Activated effector memory CD4-positive, alpha-beta T cell treated with anti-CD3 and anti-CD28 coated beads, Interleukin-2, amount 50 U/mL, for 16 hours (primary cell): Measurements from ENCODE around the gene ZCCHC17.
"Not testable (repeated sequence)": the region's sequence is repeated elsewhere in the genome, so short reads cannot be mapped to it uniquely, and the experiment has no call there.

Experiments
- DNase-seq: peaks from one replicate; pipeline ENCODE4 v3.0.0-alpha.2; 2020

The ZCCHC17 gene

GRCh38 chr1:31371121-31371959, 74.5 kb downstream of the ZCCHC17 start:
- DNase-seq = no peak

DNA sequence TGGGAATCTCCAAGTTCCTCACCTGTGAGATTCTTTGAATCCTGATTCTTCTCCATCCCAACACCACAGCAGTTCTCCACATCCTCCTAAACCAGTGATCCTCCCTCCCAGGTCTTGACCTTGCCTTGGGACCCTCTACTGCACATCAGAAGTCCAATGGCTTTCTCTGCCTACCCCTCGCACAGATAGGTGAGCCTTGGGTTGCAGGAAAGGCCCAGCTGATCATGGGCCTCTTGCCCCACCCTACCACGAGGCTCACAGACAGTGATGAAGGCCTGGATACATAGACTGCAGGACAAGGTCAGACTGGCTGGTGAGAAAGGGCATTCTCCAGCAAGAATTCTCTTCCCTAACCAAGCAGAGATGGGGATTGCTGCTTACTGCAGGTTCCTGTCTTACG, 75.2 kb downstream of the ZCCHC17 start:
- DNase-seq = no peak

- DNase-seq = no peak
Observed at GRCh38 chr1:31372751-31373055, 75.9 kb downstream of the ZCCHC17 start.

- DNase-seq = no peak
Observed at GRCh38 chr1:31373056-31373896, 76.4 kb downstream of the ZCCHC17 start, which contains the start of gene FABP3. FABP3 (minus strand) TSS chr1:31373076; CDS start chr1:31373014, 62 bp downstream.

- DNase-seq = no peak
Observed at GRCh38 chr1:31373897-31374486, 77.2 kb downstream of the ZCCHC17 start.

GRCh38 chr1:31374511-31375196, 77.8 kb downstream of the ZCCHC17 start:
- no peak for DNase-seq

- no peak for DNase-seq
Observed at GRCh38 chr1:31376375-31377134, 79.7 kb downstream of the ZCCHC17 start.

DNA sequence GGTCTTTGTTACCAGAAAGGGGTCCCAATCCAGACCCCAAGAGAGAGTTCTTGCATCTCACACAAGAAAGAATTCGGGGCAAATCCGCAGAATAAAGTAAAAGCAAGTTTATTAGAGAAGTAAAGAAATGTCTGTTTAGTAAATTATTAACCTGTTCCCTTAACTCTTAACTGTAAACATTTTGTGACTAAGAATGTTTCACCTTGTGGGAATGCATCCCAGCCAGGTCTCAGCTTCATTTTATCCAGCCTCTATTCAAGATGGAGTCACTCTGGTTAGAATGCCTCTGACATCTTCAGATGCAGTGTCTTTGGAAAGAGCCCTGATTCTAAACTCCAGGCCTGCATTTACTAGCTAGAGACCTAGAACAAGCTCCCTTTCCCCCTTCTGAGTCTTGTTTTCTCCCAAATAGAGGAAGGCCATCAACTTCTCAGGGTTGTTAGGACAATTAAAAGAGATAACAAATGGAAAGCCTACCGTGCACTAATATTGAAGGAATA, 80.6 kb downstream of the ZCCHC17 start:
- no peak for DNase-seq

GRCh38 chr1:31378001-31378400, 81.2 kb downstream of the ZCCHC17 start:
- DNase-seq = no peak

DNA sequence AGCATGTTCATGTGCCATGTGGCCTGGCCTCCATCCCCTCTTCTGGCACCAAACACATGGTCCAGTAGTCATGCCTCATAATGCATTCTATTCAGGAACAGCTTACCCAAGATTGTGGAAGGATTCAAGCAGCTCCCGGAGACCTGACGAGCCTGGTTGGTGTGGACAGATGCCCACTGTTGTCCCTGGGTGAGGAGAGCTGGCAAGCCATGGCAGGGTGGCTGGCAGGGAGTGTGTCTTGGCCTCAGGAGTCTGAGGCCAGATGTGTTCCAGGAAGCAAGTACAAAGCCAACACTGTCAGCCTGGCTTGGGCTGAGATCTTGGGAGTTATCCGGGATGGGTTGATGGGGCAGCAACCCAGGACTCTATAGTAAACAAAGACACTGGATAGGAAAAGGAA, 83.3 kb downstream of the ZCCHC17 start:
- DNase-seq = no peak

DNA sequence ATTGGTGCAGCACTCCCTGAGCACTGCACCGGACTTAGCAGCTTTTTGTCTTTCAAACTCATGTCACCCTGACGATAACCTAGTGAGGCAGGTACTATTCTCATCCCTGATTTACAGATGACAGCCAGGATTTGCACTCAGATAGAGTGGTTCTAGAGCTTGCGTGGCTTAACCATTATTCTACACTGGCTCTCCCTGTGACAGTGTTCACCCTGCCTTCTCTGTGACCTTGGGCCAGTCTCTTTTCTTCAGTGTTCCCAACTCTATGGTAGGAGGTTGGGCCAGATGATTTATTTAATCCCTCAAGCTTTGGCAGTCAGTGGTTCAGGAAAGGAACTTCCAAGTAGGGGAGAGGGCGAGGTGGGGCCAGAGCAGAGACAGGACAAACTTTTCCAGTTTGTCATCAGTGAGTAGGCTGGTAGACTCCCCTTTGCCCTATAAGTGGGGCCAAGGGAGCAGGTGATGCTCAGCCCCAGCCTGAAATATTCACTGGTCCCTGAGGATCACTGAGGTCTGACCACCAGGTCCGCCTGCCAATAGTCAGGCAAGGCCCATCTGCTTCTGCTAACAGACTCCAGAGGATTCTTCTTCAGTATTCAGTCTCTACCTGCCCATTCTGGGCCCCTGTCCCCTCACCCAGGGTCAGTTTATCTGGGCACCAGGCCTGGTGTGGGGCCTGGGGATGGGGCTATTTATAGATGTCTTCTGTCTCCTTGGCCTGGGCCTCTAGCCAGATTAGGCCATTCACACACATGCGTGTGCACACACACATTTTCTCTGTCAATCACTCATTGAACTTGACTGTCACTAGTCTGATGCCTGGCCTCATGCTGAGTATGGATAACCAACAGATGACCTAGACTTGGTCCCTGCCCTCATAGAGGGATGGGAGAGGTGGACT, 84.8 kb downstream of the ZCCHC17 start:
- no peak for DNase-seq

- no peak for DNase-seq
Observed at GRCh38 chr1:31382379-31382989, 85.7 kb downstream of the ZCCHC17 start.

DNA sequence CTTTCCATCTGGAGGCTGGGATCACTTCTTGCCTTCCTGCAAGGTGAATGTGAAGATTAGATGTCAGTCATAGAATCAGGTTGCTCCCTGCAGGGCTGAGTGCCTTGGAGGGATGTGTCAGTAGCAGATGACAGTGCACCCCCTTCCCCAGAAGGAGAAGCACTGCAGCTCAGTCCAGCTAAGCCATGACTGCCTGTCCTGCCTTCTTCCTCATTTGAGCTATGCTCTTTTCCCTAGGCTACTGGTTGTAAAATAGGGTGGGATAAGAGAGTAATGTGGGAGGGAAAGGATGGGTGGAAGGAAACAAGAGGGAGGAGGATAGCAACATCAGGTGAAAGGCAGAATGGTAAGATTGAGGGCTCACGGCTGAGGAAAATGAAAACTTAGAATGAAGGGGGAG, 87.1 kb downstream of the ZCCHC17 start:
- no peak for DNase-seq

DNA sequence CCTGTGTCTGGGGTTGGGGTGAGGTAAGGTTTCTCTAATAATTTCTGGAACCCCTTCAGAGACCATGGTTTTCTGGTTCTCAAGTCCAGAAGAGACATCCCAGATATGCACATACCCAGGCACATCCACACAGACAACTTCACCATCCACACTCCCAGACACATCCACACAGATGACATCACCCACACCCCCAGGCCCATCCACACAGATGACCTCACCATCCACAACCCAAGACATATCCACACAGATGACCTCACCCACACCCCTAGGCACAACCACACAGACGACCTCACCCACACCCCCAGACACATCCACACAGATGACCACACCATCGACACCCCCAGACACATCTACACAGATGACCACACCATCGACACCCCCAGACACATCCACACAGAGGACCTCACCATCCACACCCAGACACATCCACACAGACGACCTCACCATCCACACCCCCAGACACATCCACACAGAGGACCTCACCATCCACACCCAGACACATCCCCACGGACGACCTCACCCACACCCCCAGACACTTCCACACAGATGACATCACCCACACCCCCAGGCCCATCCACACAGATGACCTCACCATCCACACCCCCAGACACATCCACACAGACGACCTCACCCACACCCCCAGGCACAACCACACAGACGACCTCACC, 89.9 kb downstream of the ZCCHC17 start:
- not testable (repeated sequence) for DNase-seq

DNA sequence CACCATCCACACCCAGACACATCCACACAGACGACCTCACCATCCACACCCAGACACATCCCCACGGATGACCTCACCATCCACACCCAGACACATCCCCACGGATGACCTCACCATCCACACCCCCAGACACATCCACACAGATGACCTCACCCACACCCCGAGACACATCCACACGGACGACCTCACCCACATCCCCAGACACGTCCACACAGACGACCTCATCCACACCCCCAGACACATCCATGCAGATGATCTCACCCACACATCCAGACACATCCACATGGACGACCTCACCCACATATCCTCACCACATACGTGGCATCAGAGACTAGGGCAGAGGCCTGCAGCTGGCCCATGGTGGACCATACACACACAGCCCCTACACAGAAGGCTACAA, 90.8 kb downstream of the ZCCHC17 start:
- DNase-seq = no peak

DNA sequence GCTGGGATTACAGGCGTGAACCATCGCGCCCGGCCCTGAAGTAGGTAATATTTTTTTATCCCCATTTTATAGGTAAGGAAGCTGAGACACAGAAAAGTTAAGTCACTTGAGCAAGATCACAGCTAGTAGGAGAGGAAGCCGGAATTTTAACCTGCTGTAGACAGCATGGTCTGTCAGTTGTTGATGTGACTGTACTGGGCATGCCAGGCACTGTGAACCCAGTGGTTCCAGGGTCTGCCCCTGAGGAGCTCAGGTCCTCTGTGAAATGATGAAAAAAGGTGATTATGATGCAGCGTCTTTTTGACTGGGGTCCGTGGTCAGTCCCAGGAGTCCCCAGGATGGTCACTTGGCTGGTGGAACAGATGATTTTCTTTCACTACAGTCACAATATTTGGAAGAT, 92.8 kb downstream of the ZCCHC17 start:
- DNase-seq = no peak

GRCh38 chr1:31390071-31390470, 93.2 kb downstream of the ZCCHC17 start:
- no peak for DNase-seq

GRCh38 chr1:31393463-31393862, 96.6 kb downstream of the ZCCHC17 start:
- DNase-seq = no peak

DNA sequence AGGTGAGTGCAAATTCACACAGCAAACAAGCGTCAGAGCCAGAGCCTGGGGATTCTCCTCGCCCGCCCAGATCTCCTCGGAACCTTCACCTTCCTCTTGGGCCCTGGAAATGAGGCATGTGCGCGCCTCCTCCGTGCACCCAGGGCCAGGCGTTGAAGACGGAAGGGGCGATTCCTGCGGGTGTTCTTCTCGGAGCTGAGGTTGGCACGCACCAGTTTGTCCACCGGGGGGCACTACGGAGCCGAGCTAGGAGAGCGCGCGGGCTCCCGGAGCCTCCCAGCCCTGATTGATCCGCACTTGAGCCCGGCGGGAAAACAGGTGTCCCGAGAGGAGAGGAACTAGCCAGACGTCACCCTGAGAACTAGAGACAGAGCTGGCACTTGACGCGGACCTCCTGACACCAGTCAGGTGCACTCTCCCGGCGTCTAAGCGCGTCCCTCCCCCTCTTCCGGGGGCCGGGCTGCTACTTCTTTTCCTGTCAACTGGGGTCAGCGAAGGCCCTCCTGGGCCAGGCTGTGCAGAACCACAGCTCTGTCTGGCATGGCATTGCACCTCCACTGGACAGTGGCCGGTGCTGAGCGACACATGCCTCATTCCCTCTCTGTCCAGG, 97.9 kb downstream of the ZCCHC17 start:
- DNase-seq = peak; percentile 90
